Heart right ventricle (tissue), 16 donors: ENCODE results near the gene GSTT4. TPM values are rescaled to one million over a fixed set of nuclear protein-coding genes. Genes with fewer than 3 reads are reported as not detected.
"Not testable (repeated sequence)": the region's sequence is repeated elsewhere in the genome, so short reads cannot be mapped to it uniquely, and the experiment has no call there.

ENCODE experiments used
- ATAC-seq, 8 donors: fragments of 200-7000 bp; cut with Tn5 transposase; one replicate each; pipeline ENCODE4 v1.9.1; 2020; ENCODE audit warnings: mild to moderate bottlenecking in 8 of 8, moderate library complexity in 8 of 8, moderate number of reproducible peaks in 1 of 8
- DNase-seq, 2 donors: peaks; one replicate each; pipeline ENCODE4 v3.0.0-alpha.2; 2020
- H3K27ac ChIP-seq, 10 donors: fragments of 200-600 bp; sonication (generic) in 2 of 10; one replicate each; pipeline versions ENCODE4 v1.5.0 to v1.8.0; 2020 to 2022; ENCODE audit warnings: mild to moderate bottlenecking in 3 of 10
- H3K27me3 ChIP-seq, 7 donors: fragments of 200-600 bp; one replicate each; pipeline ENCODE4 v1.8.0; 2021 to 2022; ENCODE audit warnings: mild to moderate bottlenecking in 2 of 7
- H3K36me3 ChIP-seq, 9 donors: fragments of 200-600 bp; sonication (generic) in 1 of 9; one replicate each; pipeline versions ENCODE4 v1.5.0 to v1.8.0; 2020 to 2022; ENCODE audit warnings: mild to moderate bottlenecking in 2 of 9
- H3K4me1 ChIP-seq, 9 donors: fragments of 200-600 bp; sonication (generic) in 1 of 9; one replicate each; pipeline versions ENCODE4 v1.5.0 to v1.8.0; 2020 to 2022; ENCODE audit warnings: mild to moderate bottlenecking in 4 of 9
- H3K4me3 ChIP-seq, 10 donors: fragments of 200-600 bp; sonication (generic) in 2 of 10; one replicate each; pipeline versions ENCODE4 v1.5.0 to v1.8.0; 2020 to 2022; ENCODE audit warnings: mild to moderate bottlenecking in 7 of 10, moderate library complexity in 2 of 10
- H3K9me3 ChIP-seq, 11 donors: fragments of 200-600 bp in 10 of 11; sonication (generic) in 2 of 11; one replicate each; pipeline versions ENCODE4 v1.5.0 to v1.8.0; 2013 to 2022; ENCODE audit warnings: mild to moderate bottlenecking in 2 of 11, control low read depth in 1 of 11, moderate library complexity in 1 of 11
- WGBS, 2 donors: extraction: QIAGEN DNeasy Blood & Tissue Kit; methylation state at CpG; one replicate each; pipeline ENCODE4 v1.1.7; 2013; ENCODE audit warnings: inconsistent platforms in 1 of 2; 5-methylcytosine and 5-hydroxymethylcytosine counted together
- intact Hi-C, 10 donors: fragments of 100-400 bp; cut with DNase I; formaldehyde crosslinking; loops; one replicate each; pipeline versions ENCODE4 v1.11.1 to v1.14.2; 2022
- polyA plus RNA-seq, 2 donors: library from polyadenylated mRNA; stranded (reverse); fragments of 200-250 nt; gene quantifications; one replicate each; pipeline ENCODE4 v1.2.3, GENCODE V29; 2013
- total RNA-seq, 10 donors: library from RNA; stranded (reverse); fragmentation: NEBNext Ultra II Directional in 3 of 10; extraction: Animal tissue kit (Norgen Biotek cat#: 25700) in 3 of 10; gene quantifications; one replicate each; pipeline versions ENCODE4 v1.2.1 to v1.2.4, GENCODE V29; 2021 to 2023
- TF ChIP-seq, protein P1 (sequence below), 9 donors: fragments of 200-600 bp; sonication (generic) in 2 of 9; IDR thresholded peaks; one replicate each; pipeline versions ENCODE4 v1.5.0 to v1.8.0; 2021 to 2022; ENCODE audit warnings: antibody characterized with exemption in 9 of 9, mild to moderate bottlenecking in 5 of 9, moderate library complexity in 1 of 9
- donor health status: Arrhythmogenic right ventricular cardiomyopathy.
- donor health status: ischemic (EF 13 %, LVEDD 7.1; RV severe dilation, severe dysfunction).
- donor health status: healthy with polysubstance abuse.
- donor health status: DM: no; HTN: yes; CAD: no.
- donor health status: DM: no; HTN: no; CAD: no.
- donor health status: ischemic (EF 25% LVEDD 6.9; RV normal size, moderate dysfunction).
- donor health status: ischemic (EF 25% LVEDD 5.7; RV mildly dilated, moderate dysfunction).
- donor health status: healthy.
- donor health status: DM: yes; HTN: yes; CAD: no.
- donor health status: Ischemic cardiomyopathy.
- donor health status: ischemic (EF 35%, LVEDD 5.7; RV mildly dilated, moderate dysfunction).
- donor health status: nonischemic (EF 11% LVEDD 7.7; RV severe dilation, severe dysfunction).
- donor health status: DM: yes; HTN: yes; CAD: no.
- donor health status: PGD.
- donor health status: ischemic (EF 29% LVEDD 5.4; RV normal size, mild dysfunction).
- donor health status: nonischemic (EF 23%, LVEDD 6.1; RV moderate dilation, normal function).

GSTT4 gene
- total and polyA plus RNA-seq, 12 donors = not detected

GRCh38 chr22:23989583-23990244, 15.5 kb downstream of the GSTT4 start:
- H3K27me3 ChIP-seq, H3K4me1 ChIP-seq, DNase-seq, H3K36me3 ChIP-seq, H3K27ac ChIP-seq, H3K4me3 ChIP-seq, H3K9me3 ChIP-seq: not testable (repeated sequence)
- intact Hi-C loops = loop anchor here in 2 of 10 donors (10.0 kb wide), 2 partner anchors 45 to 255 kb away; partner anchors contain the start of gene GGT5 (in 1 of the 2)
- 89 to 98% methylated on average over 2 of the region's 3 CpGs for WGBS, 2 donors
- ATAC-seq = peak in 1 of 8 donors; percentile 8

GRCh38 chr22:23986538-23987178, 18.6 kb downstream of the GSTT4 start:
- not testable (repeated sequence) for DNase-seq, H3K27me3 ChIP-seq, H3K27ac ChIP-seq, H3K9me3 ChIP-seq, H3K36me3 ChIP-seq, ATAC-seq, H3K4me1 ChIP-seq, H3K4me3 ChIP-seq
- 70 to 94% methylated on average over 4 of the region's 4 CpGs for WGBS, 2 donors
- intact Hi-C loops = loop anchor here in 1 of 10 donors (10.0 kb wide), 1 partner anchor 258 kb away; the partner anchor contains the start of gene GGT5

DNA sequence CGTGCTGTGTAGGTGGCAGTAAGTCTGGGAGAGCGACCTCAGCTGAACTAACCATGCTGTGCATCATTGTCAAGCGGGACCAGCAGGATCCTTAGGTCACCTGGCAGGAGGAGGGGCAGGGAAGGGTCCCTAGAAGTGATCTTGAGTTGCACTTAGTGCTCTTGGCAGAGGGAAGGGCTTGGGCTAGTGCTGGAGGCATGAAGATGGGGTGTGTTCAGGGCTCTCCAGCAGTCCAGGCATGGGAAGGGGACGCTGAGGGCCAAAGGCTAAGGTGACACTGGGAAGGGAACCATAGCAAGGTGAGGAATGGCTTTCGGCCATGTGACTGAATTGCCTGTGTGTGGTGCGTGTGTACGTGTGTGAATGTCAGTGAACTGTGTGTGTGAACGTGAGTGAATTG, 19.2 kb downstream of the GSTT4 start:
- not testable (repeated sequence) for H3K9me3 ChIP-seq, H3K4me3 ChIP-seq, H3K36me3 ChIP-seq, H3K27me3 ChIP-seq, H3K27ac ChIP-seq, H3K4me1 ChIP-seq, ATAC-seq, DNase-seq
- intact Hi-C loops = loop anchor here in 1 of 10 donors (10.0 kb wide), 1 partner anchor 259 kb away; the partner anchor contains the start of gene GGT5
- 84 to 92% methylated on average over 8 of the region's 8 CpGs for WGBS, 2 donors

DNA sequence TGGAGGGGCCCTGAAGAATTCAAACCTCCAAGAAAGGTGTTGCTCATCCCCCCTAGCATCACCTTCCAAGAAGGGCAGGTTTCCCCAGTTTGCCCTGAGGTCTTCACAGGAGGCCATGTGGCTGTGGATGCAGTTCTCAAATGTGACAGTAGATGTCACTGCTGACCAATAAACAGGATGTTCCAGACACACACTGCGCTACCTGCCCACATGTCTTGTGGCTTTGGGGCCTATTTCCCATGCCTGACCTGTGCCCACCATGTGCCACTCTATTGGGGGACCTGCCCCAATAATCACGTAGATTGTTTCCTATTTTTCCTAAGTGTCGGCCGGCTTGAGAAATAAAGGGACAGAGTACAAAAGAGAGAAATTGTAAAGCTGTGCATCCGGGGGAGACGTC, 20.8 kb downstream of the GSTT4 start:
- WGBS, 2 donors = 36 to 44% methylated on average over 6 of the region's 6 CpGs
- H3K9me3 ChIP-seq = no peaks in the 10 kb centered on the region
- ATAC-seq (peak in 4 of 8 donors; percentile 16 to 65 (median 36)), DNase-seq (no peak)
- TF ChIP-seq, protein P1, sequence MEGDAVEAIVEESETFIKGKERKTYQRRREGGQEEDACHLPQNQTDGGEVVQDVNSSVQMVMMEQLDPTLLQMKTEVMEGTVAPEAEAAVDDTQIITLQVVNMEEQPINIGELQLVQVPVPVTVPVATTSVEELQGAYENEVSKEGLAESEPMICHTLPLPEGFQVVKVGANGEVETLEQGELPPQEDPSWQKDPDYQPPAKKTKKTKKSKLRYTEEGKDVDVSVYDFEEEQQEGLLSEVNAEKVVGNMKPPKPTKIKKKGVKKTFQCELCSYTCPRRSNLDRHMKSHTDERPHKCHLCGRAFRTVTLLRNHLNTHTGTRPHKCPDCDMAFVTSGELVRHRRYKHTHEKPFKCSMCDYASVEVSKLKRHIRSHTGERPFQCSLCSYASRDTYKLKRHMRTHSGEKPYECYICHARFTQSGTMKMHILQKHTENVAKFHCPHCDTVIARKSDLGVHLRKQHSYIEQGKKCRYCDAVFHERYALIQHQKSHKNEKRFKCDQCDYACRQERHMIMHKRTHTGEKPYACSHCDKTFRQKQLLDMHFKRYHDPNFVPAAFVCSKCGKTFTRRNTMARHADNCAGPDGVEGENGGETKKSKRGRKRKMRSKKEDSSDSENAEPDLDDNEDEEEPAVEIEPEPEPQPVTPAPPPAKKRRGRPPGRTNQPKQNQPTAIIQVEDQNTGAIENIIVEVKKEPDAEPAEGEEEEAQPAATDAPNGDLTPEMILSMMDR (IDR thresholded peaks at IDR 0.05) = peak in 6 of 9 donors; percentile 50 to 82 (median 58)
- no peaks in the 10 kb centered on the region for H3K36me3 ChIP-seq
- H3K27me3 ChIP-seq = no peaks in the 10 kb centered on the region
- H3K4me3 ChIP-seq = no peak overlapping the region
- no peaks in the 10 kb centered on the region for H3K4me1 ChIP-seq
- intact Hi-C loops = loop anchor here in 1 of 10 donors (10.0 kb wide), 1 partner anchor 260 kb away; the partner anchor contains the start of gene GGT5
- H3K27ac ChIP-seq = no peak overlapping the region

DNA sequence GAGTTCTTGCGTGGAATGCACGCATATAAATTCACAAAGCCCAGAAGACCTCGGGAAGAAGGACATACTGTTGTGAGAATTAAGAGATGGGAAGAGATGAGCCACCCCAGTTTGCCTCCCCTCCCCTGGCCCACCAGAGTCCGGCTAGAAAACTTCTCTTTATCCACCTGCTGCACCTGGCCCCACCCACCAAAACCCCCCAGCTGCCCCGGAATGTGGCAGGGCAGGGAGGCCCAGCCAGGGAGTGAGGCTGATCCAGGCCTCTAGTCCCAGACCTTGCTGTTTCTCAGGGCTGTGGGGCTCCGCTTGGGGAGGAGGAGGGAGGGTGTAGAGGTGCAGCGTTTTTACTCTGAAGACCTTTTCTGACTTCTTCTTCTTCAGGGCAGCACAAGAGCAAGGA, 24.7 kb downstream of the GSTT4 start:
- WGBS, 2 donors = 52 to 81% methylated on average over 5 to 6 of the region's 7 CpGs
- H3K4me3 ChIP-seq = peak overlapping the region in 1 of 10 donors; percentile 38
- H3K27me3 ChIP-seq, DNase-seq, ATAC-seq, H3K36me3 ChIP-seq, H3K27ac ChIP-seq, H3K9me3 ChIP-seq, H3K4me1 ChIP-seq: not testable (repeated sequence)
- intact Hi-C loops = loop anchor here in 1 of 10 donors (10.0 kb wide), 1 partner anchor 264 kb away; the partner anchor contains the start of gene GGT5

DNA sequence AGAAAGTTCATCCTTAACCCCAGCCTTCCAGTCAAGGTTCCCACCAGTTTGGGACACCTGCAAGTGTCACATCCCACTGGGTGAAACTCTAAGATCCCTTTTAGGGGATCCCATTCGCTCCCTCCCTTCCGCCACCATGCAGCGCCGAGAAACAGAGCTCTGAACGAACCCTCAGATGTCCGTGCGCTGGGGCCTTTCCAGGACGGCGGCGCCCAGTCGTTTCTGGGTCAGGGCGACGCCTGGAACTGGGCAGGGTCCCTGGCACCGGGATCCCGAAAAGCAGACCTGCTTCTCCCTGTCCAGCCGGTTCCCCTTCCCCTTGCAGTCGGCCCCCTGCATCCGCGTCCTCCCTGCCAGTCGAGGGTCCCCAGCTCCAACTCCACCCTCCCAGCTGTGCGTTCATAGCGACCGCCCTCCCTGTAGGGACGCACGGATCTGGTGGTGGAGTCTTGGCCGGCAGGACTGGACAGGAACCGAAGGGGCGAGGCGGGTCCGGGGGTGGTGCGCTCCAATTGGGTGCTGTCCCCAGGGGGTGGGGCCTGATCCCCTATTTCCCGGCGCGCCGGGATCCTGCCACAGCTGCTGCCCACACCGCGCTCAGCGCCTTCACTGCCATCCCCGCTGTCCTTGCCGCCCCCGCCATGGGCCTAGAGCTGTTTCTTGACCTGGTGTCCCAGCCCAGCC, 25.6 kb downstream of the GSTT4 start, which contains the start of gene GSTT2:
Gene GSTT2, plus strand, starts transcription at position 578 of the 684 bp plus-strand sequence.
- peak within 1 kb of the TSS in 1 of 10 donors; percentile 38 for H3K4me3 ChIP-seq
- ATAC-seq = peak; percentile 84 to 95 (median 91)
- WGBS, 2 donors = no CpG with 5 or more reads among the region's 41 CpGs

GRCh38 chr22:23977304-23977703, 27.9 kb downstream of the GSTT4 start:
- WGBS, 2 donors = 81 to 89% methylated on average over 7 of the region's 12 CpGs
- DNase-seq, H3K27ac ChIP-seq, H3K36me3 ChIP-seq, H3K27me3 ChIP-seq, H3K4me1 ChIP-seq, H3K9me3 ChIP-seq, H3K4me3 ChIP-seq, ATAC-seq: not testable (repeated sequence)
- intact Hi-C loops = loop anchor here in 2 of 10 donors (10.0 kb wide), 2 partner anchors 53 to 63 kb away; no protein-coding TSS in a partner anchor

More for the DNA sequence above, 25.6 kb downstream of the GSTT4 start, which contains the start of gene GSTT2:
- not testable (repeated sequence) for H3K4me1 ChIP-seq, H3K27ac ChIP-seq, H3K9me3 ChIP-seq, H3K36me3 ChIP-seq, H3K27me3 ChIP-seq, DNase-seq
- intact Hi-C loops = loop anchor here in 3 of 10 donors (10.0 kb wide), 3 partner anchors 55 to 265 kb away; partner anchors contain the start of gene GGT5 (in 1 of the 3)

DNA sequence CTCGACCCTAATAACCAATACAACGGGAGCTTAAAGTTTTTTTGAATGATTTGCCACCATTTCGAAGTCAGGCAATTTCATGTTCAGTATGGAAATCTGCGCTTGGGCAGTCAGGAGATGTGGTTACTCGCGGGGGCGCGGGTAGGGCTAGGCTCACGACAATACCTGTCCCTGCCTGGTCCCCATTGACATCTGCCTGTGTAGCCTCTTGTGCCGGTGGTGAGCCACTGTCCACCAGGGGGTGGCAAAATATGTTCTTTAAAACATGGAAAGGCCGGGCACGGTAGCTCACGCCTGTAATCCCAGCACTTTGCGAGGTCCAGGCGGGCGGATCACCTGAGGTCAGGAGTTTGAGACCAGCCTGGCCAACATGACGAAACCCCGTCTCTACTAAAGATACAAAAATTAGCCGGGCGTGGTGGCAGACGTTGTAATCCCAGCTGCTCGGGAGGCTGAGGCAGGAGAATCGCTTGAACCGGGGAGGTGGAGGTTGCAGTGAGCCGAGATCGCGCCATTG, 30.4 kb downstream of the GSTT4 start:
- not testable (repeated sequence) for H3K27me3 ChIP-seq, DNase-seq

DNA sequence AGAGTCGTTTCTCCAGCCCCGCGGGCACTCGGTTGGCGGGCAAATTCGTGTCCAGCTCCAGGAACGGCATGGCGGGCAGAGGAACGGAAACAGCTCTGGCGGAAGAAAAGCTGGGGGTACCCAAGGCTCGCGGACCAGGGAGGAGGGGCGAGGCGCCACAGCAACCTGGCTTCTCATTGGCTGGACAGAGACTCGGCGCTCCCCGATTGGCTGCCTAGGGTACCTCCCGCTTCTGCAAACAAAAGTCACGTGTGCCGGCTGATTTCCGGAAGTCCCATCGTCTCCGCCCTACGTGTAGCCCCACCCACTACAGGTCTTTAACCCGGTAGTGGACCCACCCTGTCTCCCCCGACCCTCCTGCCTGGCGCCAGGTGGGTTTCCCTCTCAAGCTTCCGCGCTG, 30.9 kb downstream of the GSTT4 start, which contains the start of gene DDT:
Gene DDT, minus strand, starts transcription at position 97 of the 400 bp plus-strand sequence. Its CDS starts 27 bp downstream, at position 70.
- H3K4me3 ChIP-seq, H3K27me3 ChIP-seq, H3K9me3 ChIP-seq, H3K27ac ChIP-seq, DNase-seq: not testable (repeated sequence)
- H3K4me1 ChIP-seq = peaks cover 0 to 19% (median 0%) of the 10 kb centered on the region in 9 donors
- peaks cover 0 to 28% (median 12%) of the 10 kb centered on the region in 9 donors for H3K36me3 ChIP-seq
- ATAC-seq = peak; percentile 89 to 99 (median 97)
- no CpG with 5 or more reads among the region's 29 CpGs for WGBS, 2 donors
- intact Hi-C loops = loop anchor here in 6 of 10 donors (5.0 to 10.0 kb wide), 4 partner anchors 42 to 60 kb away; no protein-coding TSS in a partner anchor

More for the DNA sequence above, 30.4 kb downstream of the GSTT4 start:
- intact Hi-C loops = loop anchor here in 6 of 10 donors (5.0 to 10.0 kb wide), 4 partner anchors 43 to 60 kb away; no protein-coding TSS in a partner anchor
- Histone ChIP-seq H3K36me3 (peaks cover 0 to 23% (median 8%) of the 10 kb centered on the region in 9 donors), H3K4me1 (peaks cover 0 to 15% (median 0%) of the 10 kb centered on the region in 9 donors)
- not testable (repeated sequence) for H3K27ac ChIP-seq, H3K4me3 ChIP-seq, H3K9me3 ChIP-seq
- whole genome bisulfite sequencing, 2 donors = 14 to 23% methylated on average over 7 to 8 of the region's 27 CpGs
- peak in 6 of 8 donors; percentile 31 to 48 (median 44) for ATAC-seq
